Thymus (tissue), 11 donors: ENCODE data around the gene KRT74. TPM values are rescaled to one million over a fixed set of nuclear protein-coding genes. Genes with fewer than 3 reads are reported as not detected.
A peak's percentile ranks its signal among the peaks of the same experiment; 100 is the strongest.

Experiments used
- DNase-seq, 9 donors: peaks; one replicate each; pipeline ENCODE4 v3.0.0-alpha.2; 2013; ENCODE audit warnings: low spot score in 9 of 9, low read depth in 6 of 9, missing footprints in 1 of 9
- H3K27ac ChIP-seq, 2 donors: one replicate each; pipeline ENCODE4 v1.5.1; 2013; ENCODE audit warnings: control low read depth in 1 of 2, low read depth in 1 of 2, low read length in 1 of 2, mild to moderate bottlenecking in 1 of 2, moderate library complexity in 1 of 2
- H3K27me3 ChIP-seq, 2 donors: one replicate each; pipeline ENCODE4 v1.5.1; 2013; ENCODE audit warnings: low read length in 1 of 2; ENCODE audit not compliant: control insufficient read depth in 2 of 2, insufficient read depth in 1 of 2
- H3K36me3 ChIP-seq, 2 donors: one replicate each; pipeline ENCODE4 v1.5.1; 2013; ENCODE audit warnings: low read length in 1 of 2, mild to moderate bottlenecking in 1 of 2, moderate library complexity in 1 of 2; ENCODE audit not compliant: control insufficient read depth in 2 of 2, insufficient read depth in 2 of 2
- H3K4me1 ChIP-seq, 2 donors: one replicate each; pipeline ENCODE4 v1.5.1; 2013; ENCODE audit warnings: low read length in 2 of 2; ENCODE audit not compliant: control insufficient read depth in 2 of 2, insufficient read depth in 2 of 2
- H3K4me3 ChIP-seq, 2 donors: one replicate each; pipeline ENCODE4 v1.5.1; 2013; ENCODE audit warnings: low read length in 2 of 2, control low read depth in 1 of 2, mild to moderate bottlenecking in 1 of 2
- H3K9me3 ChIP-seq, 2 donors: one replicate each; pipeline ENCODE4 v1.5.1; 2013; ENCODE audit warnings: low read length in 1 of 2, mild to moderate bottlenecking in 1 of 2; ENCODE audit not compliant: control insufficient read depth in 2 of 2, insufficient read depth in 1 of 2
- WGBS: extraction: QIAGEN DNeasy Blood & Tissue Kit; methylation state at CpG from one replicate; pipeline ENCODE4 v1.1.7; 2013; 5-methylcytosine and 5-hydroxymethylcytosine counted together
- polyA plus RNA-seq: library from polyadenylated mRNA; stranded (reverse); fragments of 200-250 nt; gene quantifications from one replicate; pipeline ENCODE4 v1.2.3, GENCODE V29; 2013
- total RNA-seq: library from RNA; stranded (reverse); fragments of 120-200 nt; gene quantifications from one replicate; pipeline ENCODE4 v1.2.4, GENCODE V29; 2013
- donor health status: healthy.

KRT74 gene
- total and polyA plus RNA-seq, 2 donors = 0.09 to 0.34 TPM

DNA sequence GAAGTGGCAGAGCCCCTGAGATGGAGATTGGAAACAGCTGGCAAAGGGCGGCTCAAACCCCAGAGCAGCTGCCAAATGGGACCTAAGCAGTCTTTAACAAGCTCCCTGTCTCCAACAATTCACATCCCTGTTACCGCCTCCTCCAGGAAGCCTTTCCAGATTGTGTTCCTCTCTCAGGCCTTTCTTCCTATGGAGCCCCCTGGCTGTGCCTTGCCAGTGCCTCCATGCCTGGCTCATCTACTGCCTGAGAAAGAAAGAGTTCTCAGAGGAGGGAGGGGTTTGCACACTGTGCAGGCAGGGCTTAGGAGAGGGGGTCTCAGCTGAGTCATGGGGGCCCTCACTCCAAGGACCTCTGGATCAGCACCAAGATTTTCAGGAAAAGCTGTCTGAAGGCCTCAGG lies 8.8 kb upstream of the KRT74 start:
- 78% methylated on average over 2 of the region's 2 CpGs for WGBS
- H3K36me3 ChIP-seq = no peaks in the 10 kb centered on the region
- no peak for DNase-seq

DNA sequence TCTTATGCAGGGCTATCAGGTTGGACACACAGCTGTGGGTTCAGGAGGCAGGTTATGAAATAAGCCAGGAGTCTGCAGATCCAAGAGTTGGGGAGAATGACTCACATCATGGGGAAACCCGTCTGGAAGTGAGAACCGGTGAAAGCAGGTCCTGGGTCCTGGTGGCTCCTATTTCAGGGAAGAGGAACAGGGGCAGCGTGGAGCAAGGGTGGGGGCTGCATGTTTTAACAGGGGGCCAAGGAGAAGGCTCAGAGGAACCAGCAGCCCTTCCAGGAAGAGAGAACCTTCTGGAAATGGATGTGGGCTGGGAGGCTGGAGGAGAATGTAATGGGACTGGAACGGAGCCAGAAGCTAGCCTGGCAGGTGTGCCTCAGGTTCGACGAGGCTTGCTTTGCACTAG lies 7.8 kb upstream of the KRT74 start:
- Histone ChIP-seq H3K27me3 (peaks cover 0 to 15% of the 10 kb centered on the region in 2 donors), H3K4me1 (peaks cover 0 to 44% of the 10 kb centered on the region in 2 donors), H3K9me3 (no peaks in the 10 kb centered on the region), H3K36me3 (no peaks in the 10 kb centered on the region), H3K27ac (peak overlapping the region; percentile 21 to 73), H3K4me3 (no peak overlapping the region)
- WGBS = 88% methylated on average over 6 of the region's 6 CpGs
- DNase-seq = no peak

More for the DNA sequence above, 8.8 kb upstream of the KRT74 start:
- no peak overlapping the region for H3K4me3 ChIP-seq
- no peaks in the 10 kb centered on the region for H3K9me3 ChIP-seq
- H3K4me1 ChIP-seq = peaks cover 0 to 45% of the 10 kb centered on the region in 2 donors
- peak overlapping the region; percentile 10 to 73 for H3K27ac ChIP-seq
- peaks cover 0 to 14% of the 10 kb centered on the region in 2 donors for H3K27me3 ChIP-seq

DNA sequence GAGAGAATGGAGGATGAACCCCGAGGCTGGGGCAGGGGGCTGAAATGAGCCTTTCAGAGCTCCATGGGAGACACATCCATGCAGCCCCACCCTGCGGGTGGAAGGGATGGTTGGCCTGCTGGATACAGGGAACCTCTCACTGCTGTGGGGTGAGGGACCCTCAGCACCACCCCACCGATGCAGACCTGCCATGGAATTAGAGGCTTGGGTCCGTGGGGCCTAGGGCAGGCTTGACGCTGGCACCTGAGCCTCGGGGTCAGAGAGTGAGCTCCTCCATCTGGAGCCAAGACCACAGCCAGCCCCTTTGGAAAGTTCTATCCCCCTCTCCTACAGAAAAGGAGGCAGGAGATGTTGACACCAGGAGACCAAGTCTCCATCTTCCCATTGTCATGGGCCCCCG lies 7.4 kb upstream of the KRT74 start:
- peak overlapping the region; percentile 21 to 73 for H3K27ac ChIP-seq
- peaks cover 0 to 16% of the 10 kb centered on the region in 2 donors for H3K27me3 ChIP-seq
- no peaks in the 10 kb centered on the region for H3K36me3 ChIP-seq
- H3K4me1 ChIP-seq = peaks cover 0 to 40% of the 10 kb centered on the region in 2 donors
- no peaks in the 10 kb centered on the region for H3K9me3 ChIP-seq
- H3K4me3 ChIP-seq = no peak overlapping the region
- no peak for DNase-seq
- 76% methylated on average over 7 of the region's 7 CpGs for WGBS

- Histone ChIP-seq H3K4me3 (no peak overlapping the region), H3K27ac (peak overlapping the region; percentile 66 to 73), H3K36me3 (no peaks in the 10 kb centered on the region), H3K4me1 (peaks cover 0 to 34% of the 10 kb centered on the region in 2 donors), H3K27me3 (peaks cover 0 to 16% of the 10 kb centered on the region in 2 donors), H3K9me3 (no peaks in the 10 kb centered on the region)
- WGBS = 89% methylated on average over 1 of the region's 1 CpG
- no peak for DNase-seq
These were observed 6.9 kb upstream of the KRT74 start for GRCh38 chr12:52580496-52580895.

- 81% methylated on average over 10 of the region's 10 CpGs for WGBS
These were observed 6.1 kb upstream of the KRT74 start for GRCh38 chr12:52579468-52580465.

GRCh38 chr12:52578469-52578868 lies 4.8 kb upstream of the KRT74 start:
- H3K4me3 ChIP-seq = no peak overlapping the region
- H3K9me3 ChIP-seq = no peaks in the 10 kb centered on the region
- 93% methylated on average over 3 of the region's 3 CpGs for WGBS
- peaks cover 0 to 31% of the 10 kb centered on the region in 2 donors for H3K4me1 ChIP-seq
- DNase-seq = peak in 1 of 9 donors; percentile 22
- no peaks in the 10 kb centered on the region for H3K36me3 ChIP-seq
- peak overlapping the region in 1 of 2 donors; percentile 72 for H3K27ac ChIP-seq
- peaks cover 0 to 16% of the 10 kb centered on the region in 2 donors for H3K27me3 ChIP-seq

More at GRCh38 chr12:52579468-52580465, 6.1 kb upstream of the KRT74 start:
- Histone ChIP-seq H3K4me1 (peaks cover 0 to 31% of the 10 kb centered on the region in 2 donors), H3K4me3 (no peak overlapping the region), H3K9me3 (no peaks in the 10 kb centered on the region), H3K27ac (peak overlapping the region; percentile 66 to 73), H3K36me3 (no peaks in the 10 kb centered on the region), H3K27me3 (peaks cover 0 to 16% of the 10 kb centered on the region in 2 donors)
- DNase-seq = peak in 1 of 9 donors; percentile 17

GRCh38 chr12:52577316-52577715 lies 3.7 kb upstream of the KRT74 start:
- DNase-seq = no peak
- H3K4me1 ChIP-seq = peaks cover 0 to 28% of the 10 kb centered on the region in 2 donors
- peaks cover 0 to 13% of the 10 kb centered on the region in 2 donors for H3K27me3 ChIP-seq
- H3K4me3 ChIP-seq = no peak overlapping the region
- WGBS = 98% methylated on average over 8 of the region's 8 CpGs
- peak overlapping the region in 1 of 2 donors; percentile 17 for H3K27ac ChIP-seq
- no peaks in the 10 kb centered on the region for H3K9me3 ChIP-seq
- no peaks in the 10 kb centered on the region for H3K36me3 ChIP-seq

DNA sequence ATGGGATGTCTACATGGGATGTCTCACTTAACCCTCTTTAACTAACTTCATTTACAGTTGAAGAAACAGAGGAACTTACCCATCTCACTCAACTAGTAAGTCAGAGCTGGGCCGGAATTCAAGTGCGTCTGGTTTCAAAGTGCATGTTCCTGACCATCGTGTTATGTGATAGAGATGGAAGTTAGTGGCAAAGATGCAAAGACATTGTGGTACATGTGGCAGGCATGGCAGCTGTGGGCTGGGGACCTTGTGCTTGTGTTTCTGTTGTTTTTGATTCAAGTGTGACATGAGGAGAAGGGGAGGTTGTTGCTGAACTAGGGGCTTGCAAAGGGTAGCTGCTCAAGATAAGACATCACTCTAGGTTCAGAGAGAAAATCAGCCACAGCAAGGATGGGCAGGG lies 2.3 kb upstream of the KRT74 start:
- 97% methylated on average over 3 of the region's 3 CpGs for WGBS
- Histone ChIP-seq H3K27ac (no peak overlapping the region), H3K36me3 (no peaks in the 10 kb centered on the region), H3K27me3 (peaks cover 0 to 9% of the 10 kb centered on the region in 2 donors), H3K4me3 (no peak overlapping the region), H3K4me1 (peaks cover 0 to 16% of the 10 kb centered on the region in 2 donors), H3K9me3 (no peaks in the 10 kb centered on the region)
- DNase-seq = no peak

- H3K27ac ChIP-seq = no peak overlapping the region
- peaks cover 0 to 9% of the 10 kb centered on the region in 2 donors for H3K4me1 ChIP-seq
- H3K9me3 ChIP-seq = no peaks in the 10 kb centered on the region
- H3K4me3 ChIP-seq = no peak overlapping the region
- no peak for DNase-seq
- peaks cover 0 to 9% of the 10 kb centered on the region in 2 donors for H3K27me3 ChIP-seq
- 93% methylated on average over 9 of the region's 9 CpGs for WGBS
- no peaks in the 10 kb centered on the region for H3K36me3 ChIP-seq
These were observed 1.6 kb upstream of the KRT74 start for GRCh38 chr12:52575256-52575655.
